Measurements from ENCODE around the gene CCL21. TPM values are rescaled to one million over a fixed set of nuclear protein-coding genes. Genes with fewer than 3 reads are reported as not detected.

CCL21 gene, protein sequence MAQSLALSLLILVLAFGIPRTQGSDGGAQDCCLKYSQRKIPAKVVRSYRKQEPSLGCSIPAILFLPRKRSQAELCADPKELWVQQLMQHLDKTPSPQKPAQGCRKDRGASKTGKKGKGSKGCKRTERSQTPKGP
- total RNA-seq, result not detected in 2 replicates

DNA sequence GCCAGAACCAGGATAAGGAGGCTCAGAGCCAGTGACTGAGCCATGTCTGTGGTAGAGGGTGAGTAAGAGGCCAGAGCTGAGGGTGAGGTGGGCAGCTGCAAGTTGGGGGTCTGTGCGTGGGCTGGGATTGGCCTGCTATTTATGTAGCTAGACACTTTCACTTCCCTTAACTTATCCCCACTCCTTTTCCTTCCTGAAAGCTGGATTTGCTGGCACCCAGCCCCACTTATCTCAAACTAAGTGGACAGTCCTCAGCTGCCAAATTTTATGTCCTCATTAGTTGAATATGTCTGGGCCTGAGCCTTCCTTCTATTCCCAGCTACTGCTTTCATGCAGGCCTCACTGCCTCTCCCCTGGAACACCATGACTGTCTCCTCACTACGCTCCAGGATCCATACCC is at the start of gene CCL21:
TSS of gene CCL21 (minus strand) at position 114 of the 400 bp plus-strand sequence. CDS start at position 44, 70 bp downstream.

DNA sequence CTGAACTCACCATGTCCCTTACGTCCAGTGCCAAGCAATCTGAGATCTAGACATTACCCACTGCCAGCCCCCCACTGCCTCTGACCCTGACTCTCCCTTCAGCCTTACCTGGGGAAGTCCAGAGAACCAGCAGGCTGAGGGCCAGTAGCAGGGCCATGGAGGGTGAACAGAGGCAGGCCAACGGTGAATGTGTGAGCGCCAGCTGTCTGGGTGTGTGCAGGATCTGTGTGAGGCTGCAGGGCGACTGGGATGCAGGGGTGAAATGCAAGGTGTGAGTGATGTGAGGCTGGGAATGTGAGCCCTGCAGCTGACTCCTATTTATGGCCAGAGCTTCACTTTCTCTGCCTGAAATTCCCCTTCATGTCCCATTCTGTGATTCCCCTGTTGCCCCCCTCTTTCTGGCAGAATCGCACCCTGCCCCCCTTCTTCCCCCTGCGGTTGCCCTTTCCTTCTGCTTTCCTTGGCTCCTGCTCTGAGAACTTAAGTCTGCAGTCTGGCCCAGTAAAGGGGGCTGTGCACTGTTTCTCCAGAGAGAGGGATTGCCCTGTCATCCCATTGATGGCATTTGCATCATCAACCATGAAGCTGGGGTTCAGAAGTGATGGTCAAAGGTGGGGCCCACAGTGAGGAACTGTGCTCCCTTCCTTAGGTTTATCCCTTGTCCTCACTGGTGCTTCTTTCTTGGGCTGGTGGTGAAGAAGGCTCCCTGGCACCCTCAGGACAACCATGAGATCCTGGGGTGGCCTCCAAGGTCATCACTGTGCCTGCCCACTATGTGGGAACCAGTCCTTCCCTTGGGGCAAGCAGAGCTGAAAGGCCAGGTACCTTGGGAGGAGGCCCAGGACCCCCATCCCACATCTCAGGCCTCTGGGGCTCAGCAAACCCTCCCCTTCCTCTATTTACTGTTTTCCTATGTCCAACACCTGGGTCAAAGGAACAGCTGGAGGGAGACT is 18.7 kb downstream of the CCL21 start, which contains the start of gene CCL19:
TSS of gene CCL19 (minus strand) at position 294 of the 953 bp plus-strand sequence. CDS start at position 157, 137 bp downstream.

DNA sequence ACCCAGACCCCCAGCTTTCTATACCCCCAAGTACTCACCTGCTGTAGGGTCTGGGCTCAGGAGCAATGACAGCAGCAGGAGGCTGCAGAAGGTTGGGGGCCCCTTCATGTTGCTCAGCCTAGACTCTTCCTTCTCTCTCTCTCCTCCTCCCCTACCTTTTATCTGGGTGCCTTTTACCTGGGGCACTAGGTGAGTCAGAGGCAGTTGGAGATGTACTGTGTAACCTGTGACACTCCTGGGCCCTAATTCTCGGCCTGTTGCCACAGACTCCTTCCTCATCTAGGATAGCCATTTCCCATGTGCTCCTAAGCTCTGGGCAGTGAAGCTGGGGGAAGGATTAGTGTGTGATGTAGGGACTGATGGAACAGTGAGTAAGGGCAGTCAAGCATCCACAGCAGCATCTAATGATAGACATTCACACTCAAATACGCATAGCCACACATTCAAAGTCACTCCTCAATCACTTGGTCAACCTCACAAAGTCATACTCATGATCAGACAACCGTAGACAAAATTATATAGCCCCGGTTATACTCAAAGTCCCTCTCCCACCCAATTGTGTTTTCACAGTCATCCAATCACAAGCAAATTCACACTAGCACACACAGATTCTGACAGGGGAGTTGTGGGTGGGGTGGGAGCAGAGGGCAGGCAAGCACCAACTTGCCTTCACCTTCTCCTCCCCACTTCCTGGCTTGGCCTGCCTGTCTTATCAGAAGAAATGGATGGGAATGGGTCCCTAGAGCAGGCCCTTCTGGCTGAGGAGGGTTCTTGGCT is 47.2 kb downstream of the CCL21 start, which contains the start of gene CCL27:
TSS of gene CCL27 (minus strand) at position 132 of the 777 bp plus-strand sequence. CDS start at position 108, 24 bp downstream.

Other genes with a start within 250 kb of the CCL21 start
- gene ENHO, start 187.1 kb downstream of the CCL21 start, total RNA-seq, result not detected in 2 replicates
- under 0.01 TPM in 1 of 2 replicates, not detected in the other for gene CNTFR, start 120.4 kb downstream of the CCL21 start, total RNA-seq
- 24.8 and 25.9 TPM in 2 replicates for gene RPP25L, start 98.0 kb downstream of the CCL21 start, total RNA-seq
- 105 and 113 TPM in 2 replicates for gene DCTN3, start 89.6 kb downstream of the CCL21 start, total RNA-seq
- gene ARID3C, start 81.1 kb downstream of the CCL21 start, total RNA-seq, result 0.09 and 0.14 TPM in 2 replicates
- gene SIGMAR1, start 72.3 kb downstream of the CCL21 start, total RNA-seq, result 34.7 and 52.1 TPM in 2 replicates
- 24.3 and 29.8 TPM in 2 replicates for gene GALT, start 63.5 kb downstream of the CCL21 start, total RNA-seq
- 8.8 and 14.1 TPM in 2 replicates for gene IL11RA, start 58.0 kb downstream of the CCL21 start, total RNA-seq
- gene CCL27, start 47.5 kb downstream of the CCL21 start, total RNA-seq, result not detected in 2 replicates
- not detected in 2 replicates for gene CCL19, start 18.9 kb downstream of the CCL21 start, total RNA-seq
- gene PHF24, start 248.1 kb upstream of the CCL21 start, total RNA-seq, result under 0.01 TPM in 1 of 2 replicates, not detected in the other

All from smooth muscle cell of bladder (primary cell).